HepG2 (cell line): ENCODE data around the gene COMMD4. TPM values are rescaled to one million over a fixed set of nuclear protein-coding genes. Genes with fewer than 3 reads are reported as not detected.
A peak's percentile ranks its signal among the peaks of the same experiment; 100 is the strongest.

Experiments
- CHCHD3 ChIP-seq: sonication (generic); formaldehyde crosslinking; IDR thresholded peaks from 2 replicates; pipeline ENCODE4 v1.8.0; 2022; ENCODE audit warnings: mild to moderate bottlenecking, missing genetic modification reagents, moderate library complexity
- CREM ChIP-seq, 2 experiments: sonication (generic) in 1 of 2; formaldehyde crosslinking in 1 of 2; IDR thresholded peaks; 2 replicates each; pipeline versions ENCODE4 v1.4.0 to v1.6.1; 2016 to 2020; ENCODE audit warnings: antibody characterized with exemption in 1 of 2, mild to moderate bottlenecking in 1 of 2, missing genetic modification reagents in 1 of 2
- DPF2 ChIP-seq: sonication (generic); formaldehyde crosslinking; IDR thresholded peaks from 2 replicates; pipeline ENCODE4 v1.4.0; 2020; ENCODE audit warnings: mild to moderate bottlenecking, low read depth, missing genetic modification reagents, borderline replicate concordance
- FOSL1 ChIP-seq: sonication (generic); formaldehyde crosslinking; IDR thresholded peaks from 2 replicates; pipeline ENCODE4 v1.9.0; 2021; ENCODE audit warnings: missing genetic modification reagents, borderline replicate concordance
- GTF3A ChIP-seq: sonication (generic); formaldehyde crosslinking; conservative IDR thresholded peaks from 2 replicates; pipeline ENCODE4 v1.4.0; 2020; ENCODE audit warnings: mild to moderate bottlenecking, missing genetic modification reagents
- HBP1 ChIP-seq: IDR thresholded peaks from 2 replicates; pipeline ENCODE4 v1.6.1; 2016; ENCODE audit warnings: low read depth, control low read depth
- HMGA1 ChIP-seq: sonication (generic); formaldehyde crosslinking; conservative IDR thresholded peaks from 2 replicates; pipeline ENCODE4 v1.4.0; 2020; ENCODE audit warnings: missing genetic modification reagents
- HOMEZ ChIP-seq: IDR thresholded peaks from 2 replicates; pipeline ENCODE4 v1.6.1; 2016; ENCODE audit warnings: low read depth
- MEIS1 ChIP-seq: sonication (generic); formaldehyde crosslinking; IDR thresholded peaks from 2 replicates; pipeline ENCODE4 v1.9.0; 2021; ENCODE audit warnings: mild to moderate bottlenecking, missing genetic modification reagents, moderate library complexity, borderline replicate concordance
- REL ChIP-seq: sonication (generic); formaldehyde crosslinking; conservative IDR thresholded peaks from 2 replicates; pipeline ENCODE4 v1.8.0; 2022; ENCODE audit warnings: mild to moderate bottlenecking, missing genetic modification reagents, moderate library complexity
- SKIL ChIP-seq: sonication (generic); formaldehyde crosslinking; IDR thresholded peaks from 2 replicates; pipeline ENCODE4 v1.8.0; 2022; ENCODE audit warnings: missing genetic modification reagents, mild to moderate bottlenecking, moderate library complexity, borderline replicate concordance
- SMARCC2 ChIP-seq: fragments of 450-650 bp; IDR thresholded peaks from 2 replicates; pipeline ENCODE4 v1.6.1; 2017; ENCODE audit warnings: antibody characterized with exemption, mild to moderate bottlenecking
- SMARCE1 ChIP-seq: fragments of 450-650 bp; IDR thresholded peaks from 2 replicates; pipeline ENCODE4 v1.6.1; 2017; ENCODE audit warnings: borderline replicate concordance
- SRF ChIP-seq: IDR thresholded peaks from 2 replicates; pipeline ENCODE4 v1.6.1; 2011; ENCODE audit warnings: mild to moderate bottlenecking, low read depth, low read length, moderate library complexity
- TBP ChIP-seq: sonication (generic); formaldehyde crosslinking; IDR thresholded peaks from 2 replicates; pipeline ENCODE4 v1.5.0; 2020; ENCODE audit warnings: missing genetic modification reagents
- TCF7L2 ChIP-seq: IDR thresholded peaks from 2 replicates; pipeline ENCODE4 v1.6.1; 2011; ENCODE audit warnings: mild to moderate bottlenecking, low read depth, low read length, moderate library complexity
- ZBTB2 ChIP-seq: sonication (generic); formaldehyde crosslinking; IDR thresholded peaks from 2 replicates; pipeline ENCODE4 v1.8.0; 2022; ENCODE audit warnings: low read depth, missing genetic modification reagents
- ZBTB33 ChIP-seq: sonication (generic); formaldehyde crosslinking; IDR thresholded peaks from 2 replicates; pipeline ENCODE4 v1.4.0; 2020; ENCODE audit warnings: missing genetic modification reagents
- ZNF441 ChIP-seq: sonication (generic); formaldehyde crosslinking; IDR thresholded peaks from 2 replicates; pipeline ENCODE4 v1.7.0; 2021; ENCODE audit warnings: missing genetic modification reagents, borderline replicate concordance
- ZNF605 ChIP-seq: sonication (generic); formaldehyde crosslinking; IDR thresholded peaks from 2 replicates; pipeline ENCODE4 v1.8.0; 2022; ENCODE audit warnings: mild to moderate bottlenecking, missing genetic modification reagents
- ZNF660 ChIP-seq: sonication (generic); formaldehyde crosslinking; IDR thresholded peaks from 2 replicates; pipeline ENCODE4 v1.5.1; 2020; ENCODE audit warnings: mild to moderate bottlenecking, low read depth, missing genetic modification reagents, borderline replicate concordance
- polyA plus RNA-seq, 8 experiments: library from polyadenylated mRNA; depleted of rRNA in 3 of 8; stranded (reverse) in 7 of 8; unstranded in 1 of 8; fragments of >200 nt; fragmentation: Illumina TruSeq in 4 of 8; extraction: Trizol in 4 of 8; gene quantifications; 2 replicates each; pipeline versions ENCODE4 v1.2.1 to v1.2.3, GENCODE V29; 2011 to 2016; ENCODE audit warnings: low read depth in 4 of 8, missing spikeins in 1 of 8, mixed read lengths in 1 of 8; ENCODE audit not compliant: insufficient read depth in 1 of 8
- total RNA-seq, 5 experiments: library from RNA; depleted of rRNA; stranded (reverse); fragments of >200 nt; fragmentation: Illumina TruSeq; extraction: Trizol; gene quantifications; 2 replicates each; pipeline ENCODE4 v1.2.3, GENCODE V29; 2016; ENCODE audit warnings: low read depth in 1 of 5

COMMD4 gene
- total and polyA plus RNA-seq, 2 of the 13 experiments (the other 11 are each of a cell fraction or from before 2014, with no cell fraction given), result 45.8 to 89.9 TPM

- TF ChIP-seq ZNF605 (peak; percentile 92), CREM (IDR thresholded peaks at IDR 0.05) (peak; percentile 60), CREM (CRISPR knock-in tag; IDR thresholded peaks at IDR 0.05) (no peak), HOMEZ (CRISPR knock-in tag) (no peak), TBP (no peak), MEIS1 (CRISPR knock-in tag) (no peak; the same call in 1 of the 2 replicates), FOSL1 (no peak), ZBTB2 (CRISPR knock-in tag) (no peak), HBP1 (CRISPR knock-in tag) (no peak), GTF3A (CRISPR knock-in tag) (0 out of 2 replicates have a peak, but pooled peaks have one; percentile 29), HMGA1 (CRISPR knock-in tag) (no peak), CHCHD3 (no peak), DPF2 (CRISPR knock-in tag) (no peak), SMARCC2 (no peak), ZNF441 (CRISPR knock-in tag) (no peak), SRF (no peak), SKIL (no peak), SMARCE1 (no peak), REL (CRISPR knock-in tag) (no peak), TCF7L2 (no peak), ZBTB33 (CRISPR knock-in tag) (no peak), ZNF660 (CRISPR knock-in tag) (no peak)
Observed at GRCh38 chr15:75347222-75348033, 11.6 kb downstream of the COMMD4 start (continued).
